Fibroblast of the aortic adventitia (primary cell): ENCODE data around the gene KDM2B. TPM values are rescaled to one million over a fixed set of nuclear protein-coding genes. Genes with fewer than 3 reads are reported as not detected.

ENCODE experiments used
- DNase-seq: peaks from one replicate; pipeline ENCODE4 v3.0.0-alpha.2; 2010; ENCODE audit warnings: low read depth
- H3K4me3 ChIP-seq: 2 replicates; pipeline ENCODE4 v1.5.1; 2011; ENCODE audit warnings: low read depth, mild to moderate bottlenecking, control low read depth, low read length, moderate library complexity
- CTCF ChIP-seq: IDR thresholded peaks from 2 replicates; pipeline ENCODE4 v1.5.1; 2011; ENCODE audit warnings: mild to moderate bottlenecking, low read length, control low read depth, inconsistent platforms; ENCODE audit not compliant: insufficient read depth
- total RNA-seq: library from RNA; depleted of rRNA; stranded (reverse); fragments of >200 nt; gene quantifications from 2 replicates; pipeline ENCODE4 v1.2.3, GENCODE V29; 2012; ENCODE audit warnings: low replicate concordance

The KDM2B gene
- total RNA-seq, 1 donor, result 26.8 TPM

DNA sequence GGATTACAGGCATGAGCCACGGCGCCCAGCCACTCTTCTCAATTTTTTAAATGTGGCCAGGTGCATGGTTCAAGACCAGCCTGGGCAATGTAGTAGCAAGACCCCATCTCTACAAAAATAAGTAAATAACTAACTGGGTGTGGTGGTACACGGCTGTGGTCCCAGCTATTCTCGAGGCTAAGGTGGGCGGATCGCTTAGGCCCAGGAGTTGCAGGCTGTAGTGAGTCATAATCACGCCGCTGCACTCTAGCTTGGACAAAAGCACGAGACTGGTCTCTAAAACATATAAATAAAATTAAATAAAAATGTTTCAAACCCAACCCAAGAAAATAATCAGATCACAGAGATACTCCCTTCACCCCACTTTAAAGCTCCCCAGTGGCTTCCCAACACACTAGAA is 8.9 kb downstream of the KDM2B start:
- H3K4me3 ChIP-seq, result no peak overlapping the region
- no peak for TF ChIP-seq CTCF
- DNase-seq, result no peak

DNA sequence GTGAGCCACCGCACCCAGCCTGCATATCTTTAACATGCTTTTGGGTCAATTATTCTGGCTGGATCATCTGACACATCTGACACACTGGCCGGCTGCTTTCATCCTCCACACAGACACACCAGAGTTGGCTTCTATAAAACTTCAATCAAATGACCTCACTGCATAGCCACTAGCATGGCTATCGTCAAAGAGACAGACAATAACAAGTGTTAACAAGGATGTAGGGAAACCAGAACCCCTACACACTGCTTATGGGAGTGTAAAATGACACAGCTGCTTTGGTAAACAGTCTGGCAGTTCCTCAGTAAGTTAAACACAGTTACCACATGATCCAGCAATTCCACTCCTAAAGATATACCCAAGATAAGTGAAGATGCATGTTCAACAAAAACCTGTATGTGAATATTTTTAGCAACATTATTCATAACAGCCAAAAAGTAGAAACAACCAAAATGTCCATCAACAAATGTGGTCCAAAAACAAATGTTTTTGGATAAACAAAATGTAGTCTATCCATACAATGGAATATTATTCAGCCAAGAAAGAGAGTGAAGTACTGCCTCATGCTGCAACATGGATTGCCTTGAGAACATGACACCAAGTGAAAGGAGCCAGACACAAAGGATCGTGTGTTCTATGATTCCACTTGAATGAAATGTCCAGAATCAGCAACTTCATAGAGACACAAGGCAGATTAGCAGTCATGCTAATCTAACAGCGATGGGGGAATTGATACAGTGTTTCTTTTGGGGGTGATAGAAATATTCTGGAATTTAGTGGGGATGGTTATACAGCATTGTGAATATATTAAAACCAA is 10.1 kb downstream of the KDM2B start:
- TF ChIP-seq CTCF, result no peak
- H3K4me3 ChIP-seq, result no peak overlapping the region
- DNase-seq, result no peak

GRCh38 chr12:121568971-121569751 is 11.7 kb downstream of the KDM2B start:
- peak; percentile 52 for DNase-seq
- TF ChIP-seq CTCF, result no peak
- H3K4me3 ChIP-seq, result no peak overlapping the region

DNA sequence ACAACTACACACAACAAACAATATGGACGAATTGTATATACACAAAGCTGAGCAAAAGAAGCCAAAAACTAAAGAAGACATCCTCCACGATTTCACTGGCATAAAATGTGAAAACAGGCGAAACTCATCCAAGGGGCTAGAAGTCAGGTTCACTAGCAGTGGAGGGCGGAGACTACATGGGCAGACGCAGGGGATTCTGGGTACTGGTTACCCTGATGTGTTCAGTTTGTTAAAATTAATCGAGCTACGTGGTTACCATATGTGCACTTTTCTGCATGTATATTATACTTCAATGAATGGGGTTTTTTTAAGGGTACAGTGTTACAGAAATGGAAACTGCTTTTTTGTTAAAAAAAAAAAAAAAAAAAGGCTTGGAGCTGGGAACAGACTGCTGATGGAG is 12.3 kb downstream of the KDM2B start:
- H3K4me3 ChIP-seq, result no peak overlapping the region
- TF ChIP-seq CTCF, result no peak
- DNase-seq, result no peak

DNA sequence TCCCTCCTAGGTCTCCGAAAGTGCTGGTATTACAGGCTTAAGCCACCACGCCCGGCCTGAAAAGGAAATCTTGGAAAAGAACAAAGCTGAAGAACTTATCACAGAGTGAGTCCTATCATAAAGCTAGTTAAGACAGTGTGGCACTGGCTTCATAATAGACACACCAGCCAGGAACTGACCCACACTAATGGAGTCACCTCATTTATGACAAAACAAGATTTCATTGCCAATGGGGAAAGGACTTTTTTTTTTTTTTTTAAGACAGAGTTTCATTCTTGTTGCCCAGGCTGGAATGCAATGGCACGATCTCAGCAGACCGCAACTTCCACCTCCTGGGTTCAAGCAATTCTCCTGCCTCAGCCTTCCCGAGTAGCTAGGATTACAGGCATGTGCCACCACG is 15.7 kb downstream of the KDM2B start:
- DNase-seq, result no peak
- TF ChIP-seq CTCF, result no peak
- H3K4me3 ChIP-seq, result no peak overlapping the region

GRCh38 chr12:121562488-121562887 is 18.3 kb downstream of the KDM2B start:
- no peak for TF ChIP-seq CTCF
- no peak for DNase-seq
- no peak overlapping the region for H3K4me3 ChIP-seq
